HL-60 (cell line): ENCODE results near the gene TENM4.

ENCODE experiments used
- CTCF ChIP-seq: IDR thresholded peaks from one replicate; pipeline ENCODE4 v1.5.1; 2011; ENCODE audit warnings: low read length, control low read depth, inconsistent platforms; ENCODE audit not compliant: insufficient read depth
- GABPA ChIP-seq: IDR thresholded peaks from 2 replicates; pipeline ENCODE4 v1.6.1; 2012; ENCODE audit warnings: low read depth
- POLR2AphosphoS5 ChIP-seq: IDR thresholded peaks from 2 replicates; pipeline ENCODE4 v1.6.1; 2012; ENCODE audit warnings: low read depth
- REST ChIP-seq: IDR thresholded peaks from 2 replicates; pipeline ENCODE4 v1.6.1; 2012; ENCODE audit warnings: low read depth; ENCODE audit not compliant: insufficient replicate concordance

- TF ChIP-seq CTCF (no peak), REST (no peak), POLR2AphosphoS5 (no peak), GABPA (no peak)
Observed at GRCh38 chr11:79237091-79237490, 203.7 kb downstream of the TENM4 start.
